ENCODE results near the gene IFT74.
A peak's percentile ranks its signal among the peaks of the same experiment; 100 is the strongest.

The IFT74 gene

GRCh38 chr9:26935847-26936246, 20.4 kb upstream of the IFT74 start:
- peaks cover 0 to 11% of the 10 kb centered on the region in 2 experiments for H3K36me3 ChIP-seq (ENCODE audit: control insufficient read depth in 2 of 2, insufficient read depth in 1 of 2, low read length in 2 of 2)
- TF ChIP-seq, protein P1, sequence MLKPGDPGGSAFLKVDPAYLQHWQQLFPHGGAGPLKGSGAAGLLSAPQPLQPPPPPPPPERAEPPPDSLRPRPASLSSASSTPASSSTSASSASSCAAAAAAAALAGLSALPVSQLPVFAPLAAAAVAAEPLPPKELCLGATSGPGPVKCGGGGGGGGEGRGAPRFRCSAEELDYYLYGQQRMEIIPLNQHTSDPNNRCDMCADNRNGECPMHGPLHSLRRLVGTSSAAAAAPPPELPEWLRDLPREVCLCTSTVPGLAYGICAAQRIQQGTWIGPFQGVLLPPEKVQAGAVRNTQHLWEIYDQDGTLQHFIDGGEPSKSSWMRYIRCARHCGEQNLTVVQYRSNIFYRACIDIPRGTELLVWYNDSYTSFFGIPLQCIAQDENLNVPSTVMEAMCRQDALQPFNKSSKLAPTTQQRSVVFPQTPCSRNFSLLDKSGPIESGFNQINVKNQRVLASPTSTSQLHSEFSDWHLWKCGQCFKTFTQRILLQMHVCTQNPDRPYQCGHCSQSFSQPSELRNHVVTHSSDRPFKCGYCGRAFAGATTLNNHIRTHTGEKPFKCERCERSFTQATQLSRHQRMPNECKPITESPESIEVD (tag by site-specific recombination; IDR thresholded peaks at IDR 0.05): peak; percentile 20; the same call in 1 of the 2 replicates
- TF ChIP-seq TCF7L2 (IDR thresholded peaks at IDR 0.05; ENCODE audit: borderline replicate concordance, low read depth, low read length): peak; percentile 59; the same call in 1 of the 2 replicates
- TF ChIP-seq, protein P2, sequence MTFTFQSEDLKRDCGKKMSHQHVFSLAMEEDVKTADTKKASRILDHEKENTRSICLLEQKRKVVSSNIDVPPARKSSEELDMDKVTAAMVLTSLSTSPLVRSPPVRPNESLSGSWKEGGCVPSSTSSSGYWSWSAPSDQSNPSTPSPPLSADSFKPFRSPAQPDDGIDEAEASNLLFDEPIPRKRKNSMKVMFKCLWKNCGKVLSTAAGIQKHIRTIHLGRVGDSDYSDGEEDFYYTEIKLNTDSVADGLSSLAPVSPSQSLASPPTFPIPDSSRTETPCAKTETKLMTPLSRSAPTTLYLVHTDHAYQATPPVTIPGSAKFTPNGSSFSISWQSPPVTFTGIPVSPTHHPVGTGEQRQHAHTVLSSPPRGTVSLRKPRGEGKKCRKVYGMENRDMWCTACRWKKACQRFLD (tag by site-specific recombination; IDR thresholded peaks at IDR 0.05): no peak
- no peak overlapping the region for H3K27ac ChIP-seq (ENCODE audit: extremely low read depth, low read depth, low read length)
- H3K4me1 ChIP-seq (ENCODE audit: control insufficient read depth, insufficient read depth, low read length): peaks cover 8% of the 10 kb centered on the region; the same call in 1 of the 2 replicates
- H3K4me3 ChIP-seq (ENCODE audit: low read depth, low read length): no peak overlapping the region
- ChIA-PET CTCF (interaction anchor here (0.9 kb wide), 2 partner anchors 10 to 15 kb away, joined by 3 read pairs; no protein-coding TSS in a partner anchor), POLR2A (interaction anchor here (2.5 kb wide), 1 partner anchor 11 kb away, joined by 8 read pairs; the partner anchor contains the start of gene PLAA)
- H3K9me3 ChIP-seq (ENCODE audit: control insufficient read depth, insufficient read depth, low read depth, low read length): peaks cover 2% of the 10 kb centered on the region; the same call in 1 of the 2 replicates

- POLR2A ChIA-PET: no interaction called here
- CTCF ChIA-PET: no interaction called here
Observed at GRCh38 chr9:26937816-26938371, 18.3 kb upstream of the IFT74 start.

GRCh38 chr9:26939955-26940711, 16.1 kb upstream of the IFT74 start:
- TF ChIP-seq ZFHX2 (tag by site-specific recombination; conservative IDR thresholded peaks at IDR 0.05): no peak
- no peak for TF ChIP-seq ZNF707 (tag by site-specific recombination; IDR thresholded peaks at IDR 0.05)
- no peak for TF ChIP-seq ZNF555 (tag by site-specific recombination; conservative IDR thresholded peaks at IDR 0.05)
- TF ChIP-seq ZNF280D (tag by site-specific recombination; IDR thresholded peaks at IDR 0.05): no peak
- no peak for TF ChIP-seq ZNF701 (tag by site-specific recombination; IDR thresholded peaks at IDR 0.05)
- TF ChIP-seq KLF8 (tag by site-specific recombination; IDR thresholded peaks at IDR 0.05): no peak
- TF ChIP-seq, protein P3, sequence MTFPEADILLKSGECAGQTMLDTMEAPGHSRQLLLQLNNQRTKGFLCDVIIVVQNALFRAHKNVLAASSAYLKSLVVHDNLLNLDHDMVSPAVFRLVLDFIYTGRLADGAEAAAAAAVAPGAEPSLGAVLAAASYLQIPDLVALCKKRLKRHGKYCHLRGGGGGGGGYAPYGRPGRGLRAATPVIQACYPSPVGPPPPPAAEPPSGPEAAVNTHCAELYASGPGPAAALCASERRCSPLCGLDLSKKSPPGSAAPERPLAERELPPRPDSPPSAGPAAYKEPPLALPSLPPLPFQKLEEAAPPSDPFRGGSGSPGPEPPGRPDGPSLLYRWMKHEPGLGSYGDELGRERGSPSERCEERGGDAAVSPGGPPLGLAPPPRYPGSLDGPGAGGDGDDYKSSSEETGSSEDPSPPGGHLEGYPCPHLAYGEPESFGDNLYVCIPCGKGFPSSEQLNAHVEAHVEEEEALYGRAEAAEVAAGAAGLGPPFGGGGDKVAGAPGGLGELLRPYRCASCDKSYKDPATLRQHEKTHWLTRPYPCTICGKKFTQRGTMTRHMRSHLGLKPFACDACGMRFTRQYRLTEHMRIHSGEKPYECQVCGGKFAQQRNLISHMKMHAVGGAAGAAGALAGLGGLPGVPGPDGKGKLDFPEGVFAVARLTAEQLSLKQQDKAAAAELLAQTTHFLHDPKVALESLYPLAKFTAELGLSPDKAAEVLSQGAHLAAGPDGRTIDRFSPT (tag by site-specific recombination; IDR thresholded peaks at IDR 0.05): no peak
- no peak for TF ChIP-seq ZNF549 (tag by site-specific recombination; IDR thresholded peaks at IDR 0.05)
- TF ChIP-seq ZNF362 (tag by site-specific recombination; IDR thresholded peaks at IDR 0.05): no peak
- TF ChIP-seq ZNF610 (tag by site-specific recombination; IDR thresholded peaks at IDR 0.05; ENCODE audit: borderline replicate concordance): no peak
- no peak for TF ChIP-seq ZNF473 (tag by site-specific recombination; IDR thresholded peaks at IDR 0.05)
- no peak for TF ChIP-seq ZNF324 (tag by site-specific recombination; IDR thresholded peaks at IDR 0.05)
- Histone ChIP-seq H3K4me1 (ENCODE audit: control insufficient read depth, insufficient read depth, low read length) (peaks cover 8% of the 10 kb centered on the region; the same call in 1 of the 2 replicates), H3K36me3 (ENCODE audit: control insufficient read depth in 2 of 2, insufficient read depth in 1 of 2, low read length in 2 of 2) (peaks cover 4 to 6% of the 10 kb centered on the region in 2 experiments), H3K9me3 (ENCODE audit: control insufficient read depth, insufficient read depth, low read depth, low read length) (peaks cover 2% of the 10 kb centered on the region; the same call in 1 of the 2 replicates), H3K4me3 (ENCODE audit: low read depth, low read length) (no peak overlapping the region), H3K27ac (ENCODE audit: extremely low read depth, low read depth, low read length) (no peak overlapping the region)
- ChIA-PET CTCF (no interaction called here), POLR2A (no interaction called here)

More at GRCh38 chr9:26937816-26938371, 18.3 kb upstream of the IFT74 start:
- Histone ChIP-seq H3K36me3 (ENCODE audit: control insufficient read depth in 2 of 2, insufficient read depth in 1 of 2, low read length in 2 of 2) (no peaks in the 10 kb centered on the region; a peak in 2 of 3 replicates), H3K27ac (ENCODE audit: extremely low read depth, low read depth, low read length) (no peak overlapping the region), H3K9me3 (ENCODE audit: control insufficient read depth, insufficient read depth, low read depth, low read length) (peaks cover 2% of the 10 kb centered on the region; the same call in 1 of the 2 replicates), H3K4me1 (ENCODE audit: control insufficient read depth, insufficient read depth, low read length) (peaks cover 8% of the 10 kb centered on the region; the same call in 1 of the 2 replicates), H3K4me3 (ENCODE audit: low read depth, low read length) (no peak overlapping the region)
- TF ChIP-seq ZNF558 (tag by site-specific recombination; IDR thresholded peaks at IDR 0.05) (peak; percentile 99), ZNF791 (tag by site-specific recombination; IDR thresholded peaks at IDR 0.05) (peak; percentile 94), SETDB1 (IDR thresholded peaks at IDR 0.05; ENCODE audit: insufficient read length, low read length) (peak; percentile 86), ZNF169 (tag by site-specific recombination; IDR thresholded peaks at IDR 0.05) (no peak), ZNF19 (tag by site-specific recombination; IDR thresholded peaks at IDR 0.05; ENCODE audit: low read depth) (no peak), TRIM28 (IDR thresholded peaks at IDR 0.05; ENCODE audit: borderline replicate concordance, low read length) (peak; percentile 71; the same call in 1 of the 2 replicates)

Measured in HEK293 (cell line).